ENCODE measurements around the gene STAT2. TPM values are rescaled to one million over a fixed set of nuclear protein-coding genes. Genes with fewer than 3 reads are reported as not detected.
"Not testable (repeated sequence)": the region's sequence is repeated elsewhere in the genome, so short reads cannot be mapped to it uniquely, and the experiment has no call there.

Gene STAT2
- total RNA-seq, 1 donor from 2014 or later, result 75.0 TPM

- H3K36me3 Mint-ChIP-seq (ENCODE audit: low read depth), result no peaks in the 10 kb centered on the region
- no peaks in the 10 kb centered on the region for H3K9me3 Mint-ChIP-seq
- peaks cover 32% of the 10 kb centered on the region for H3K4me1 Mint-ChIP-seq (ENCODE audit: low read depth)
- intact Hi-C loops (cut with micrococcal nuclease), result loop anchor here (1.0 to 5.0 kb wide), 5 partner anchors 17 to 394 kb away; partner anchors contain the start of genes CS, NABP2, NACA and RNF41
- peak overlapping the region; percentile 100 for H3K27ac Mint-ChIP-seq
- DNase-seq (ENCODE audit: low spot score), result no peak
- no peaks in the 10 kb centered on the region for H3K27me3 Mint-ChIP-seq (ENCODE audit: low read depth)
- H3K4me3 Mint-ChIP-seq (ENCODE audit: low read depth), result peak overlapping the region; percentile 96
Observed at GRCh38 chr12:56333197-56333678, 26.7 kb downstream of the STAT2 start.

GRCh38 chr12:56332512-56333196 is 27.3 kb downstream of the STAT2 start:
- no peaks in the 10 kb centered on the region for H3K27me3 Mint-ChIP-seq (ENCODE audit: low read depth)
- H3K9me3 Mint-ChIP-seq, result no peaks in the 10 kb centered on the region
- peak overlapping the region; percentile 96 for H3K4me3 Mint-ChIP-seq (ENCODE audit: low read depth)
- H3K27ac Mint-ChIP-seq, result peak overlapping the region; percentile 100
- H3K36me3 Mint-ChIP-seq (ENCODE audit: low read depth), result no peaks in the 10 kb centered on the region
- no peak for DNase-seq (ENCODE audit: low spot score)
- peaks cover 26% of the 10 kb centered on the region for H3K4me1 Mint-ChIP-seq (ENCODE audit: low read depth)
- intact Hi-C loops (cut with micrococcal nuclease), result loop anchor here (1.0 to 5.0 kb wide), 5 partner anchors 16 to 395 kb away; partner anchors contain the start of genes CS, NABP2, NACA and RNF41

GRCh38 chr12:56330936-56331490 is 28.9 kb downstream of the STAT2 start:
- Mint-ChIP-seq H3K4me3 (ENCODE audit: low read depth) (no peak overlapping the region), H3K36me3 (ENCODE audit: low read depth) (peaks cover 11% of the 10 kb centered on the region), H3K4me1 (ENCODE audit: low read depth) (peaks cover 19% of the 10 kb centered on the region), H3K27ac (peak overlapping the region; percentile 9), H3K27me3 (ENCODE audit: low read depth) (no peaks in the 10 kb centered on the region), H3K9me3 (no peaks in the 10 kb centered on the region)
- no peak for DNase-seq (ENCODE audit: low spot score)
- intact Hi-C loops (cut with micrococcal nuclease), result loop anchor here (5.0 kb wide), 3 partner anchors 109 to 396 kb away; partner anchors contain the start of genes NABP2, NACA, RNF41 and TIMELESS

- H3K4me3 Mint-ChIP-seq (ENCODE audit: low read depth), result no peak overlapping the region
- no peak overlapping the region for H3K27ac Mint-ChIP-seq
- intact Hi-C loops (cut with micrococcal nuclease), result no loop called here
- no peak for DNase-seq (ENCODE audit: low spot score)
- H3K4me1 Mint-ChIP-seq (ENCODE audit: low read depth), result peaks cover 6% of the 10 kb centered on the region
- no peaks in the 10 kb centered on the region for H3K27me3 Mint-ChIP-seq (ENCODE audit: low read depth)
- peaks cover 31% of the 10 kb centered on the region for H3K36me3 Mint-ChIP-seq (ENCODE audit: low read depth)
- H3K9me3 Mint-ChIP-seq, result no peaks in the 10 kb centered on the region
Observed at GRCh38 chr12:56326533-56326932, 33.4 kb downstream of the STAT2 start.

GRCh38 chr12:56326126-56326525 is 33.8 kb downstream of the STAT2 start:
- Mint-ChIP-seq H3K27me3 (ENCODE audit: low read depth) (no peaks in the 10 kb centered on the region), H3K4me3 (ENCODE audit: low read depth) (no peak overlapping the region)
- DNase-seq (ENCODE audit: low spot score), result no peak

GRCh38 chr12:56324206-56324605 is 35.7 kb downstream of the STAT2 start:
- intact Hi-C loops (cut with micrococcal nuclease), result no loop called here
- no peak for DNase-seq (ENCODE audit: low spot score)
- H3K27ac Mint-ChIP-seq, result no peak overlapping the region
- no peak overlapping the region for H3K4me3 Mint-ChIP-seq (ENCODE audit: low read depth)
- peaks cover 41% of the 10 kb centered on the region for H3K36me3 Mint-ChIP-seq (ENCODE audit: low read depth)
- H3K27me3 Mint-ChIP-seq (ENCODE audit: low read depth), result no peaks in the 10 kb centered on the region
- H3K9me3 Mint-ChIP-seq, result no peaks in the 10 kb centered on the region
- no peaks in the 10 kb centered on the region for H3K4me1 Mint-ChIP-seq (ENCODE audit: low read depth)

More at GRCh38 chr12:56326126-56326525, 33.8 kb downstream of the STAT2 start:
- Mint-ChIP-seq H3K9me3 (no peaks in the 10 kb centered on the region), H3K27ac (no peak overlapping the region), H3K36me3 (ENCODE audit: low read depth) (peaks cover 31% of the 10 kb centered on the region), H3K4me1 (ENCODE audit: low read depth) (peaks cover 2% of the 10 kb centered on the region)
- intact Hi-C loops (cut with micrococcal nuclease), result no loop called here

GRCh38 chr12:56321610-56322009 is 38.3 kb downstream of the STAT2 start:
- H3K4me1 Mint-ChIP-seq (ENCODE audit: low read depth); H3K9me3 Mint-ChIP-seq; intact Hi-C loops (cut with micrococcal nuclease): not testable (repeated sequence)

GRCh38 chr12:56321027-56321426 is 38.9 kb downstream of the STAT2 start:
- H3K27ac Mint-ChIP-seq, result no peak overlapping the region
- H3K4me3 Mint-ChIP-seq (ENCODE audit: low read depth), result no peak overlapping the region
- intact Hi-C loops (cut with micrococcal nuclease), result no loop called here
- no peak for DNase-seq (ENCODE audit: low spot score)
- no peaks in the 10 kb centered on the region for H3K27me3 Mint-ChIP-seq (ENCODE audit: low read depth)
- no peaks in the 10 kb centered on the region for H3K4me1 Mint-ChIP-seq (ENCODE audit: low read depth)
- peaks cover 34% of the 10 kb centered on the region for H3K36me3 Mint-ChIP-seq (ENCODE audit: low read depth)
- H3K9me3 Mint-ChIP-seq, result no peaks in the 10 kb centered on the region

More at GRCh38 chr12:56321610-56322009, 38.3 kb downstream of the STAT2 start:
- peaks cover 38% of the 10 kb centered on the region for H3K36me3 Mint-ChIP-seq (ENCODE audit: low read depth)
- not testable (repeated sequence) for H3K27ac Mint-ChIP-seq; H3K27me3 Mint-ChIP-seq (ENCODE audit: low read depth); H3K4me3 Mint-ChIP-seq (ENCODE audit: low read depth); DNase-seq (ENCODE audit: low spot score)

- no peak overlapping the region for H3K4me3 Mint-ChIP-seq (ENCODE audit: low read depth)
- DNase-seq (ENCODE audit: low spot score), result no peak
Observed at GRCh38 chr12:56317675-56318074, 42.2 kb downstream of the STAT2 start.

GRCh38 chr12:56315622-56316473 is 44.1 kb downstream of the STAT2 start, which contains the start of gene CNPY2:
Gene CNPY2, minus strand, starts transcription at chr12:56315988. Its CDS starts 771 bp downstream, at chr12:56315217.
- Mint-ChIP-seq H3K4me3 (ENCODE audit: low read depth) (peak within 1 kb of the TSS; percentile 99), H3K9me3 (no peaks in the 10 kb centered on the region), H3K27me3 (ENCODE audit: low read depth) (no peaks in the 10 kb centered on the region), H3K27ac (peak within 1 kb of the TSS; percentile 98), H3K36me3 (ENCODE audit: low read depth) (peaks cover 29% of the 10 kb centered on the region), H3K4me1 (ENCODE audit: low read depth) (peaks cover 6% of the 10 kb centered on the region)
- intact Hi-C loops (cut with micrococcal nuclease), result loop anchor here (1.0 to 5.0 kb wide), 6 partner anchors 16 to 199 kb away; partner anchors contain the start of genes CS, PAN2, RPL41 and SPRYD4
- peak; percentile 88 for DNase-seq (ENCODE audit: low spot score)

More at GRCh38 chr12:56317675-56318074, 42.2 kb downstream of the STAT2 start:
- Mint-ChIP-seq H3K27ac (no peak overlapping the region), H3K36me3 (ENCODE audit: low read depth) (peaks cover 31% of the 10 kb centered on the region), H3K27me3 (ENCODE audit: low read depth) (no peaks in the 10 kb centered on the region), H3K4me1 (ENCODE audit: low read depth) (peaks cover 6% of the 10 kb centered on the region), H3K9me3 (no peaks in the 10 kb centered on the region)
- intact Hi-C loops (cut with micrococcal nuclease), result loop anchor here (5.0 kb wide), 2 partner anchors 130 to 200 kb away; partner anchors contain the start of genes RPL41, TIMELESS and ZC3H10

GRCh38 chr12:56315249-56315621 is 44.7 kb downstream of the STAT2 start:
- Mint-ChIP-seq H3K27ac (peak overlapping the region; percentile 98), H3K27me3 (ENCODE audit: low read depth) (no peaks in the 10 kb centered on the region), H3K4me1 (ENCODE audit: low read depth) (peaks cover 6% of the 10 kb centered on the region), H3K9me3 (no peaks in the 10 kb centered on the region), H3K4me3 (ENCODE audit: low read depth) (peak overlapping the region; percentile 99), H3K36me3 (ENCODE audit: low read depth) (peaks cover 34% of the 10 kb centered on the region)
- intact Hi-C loops (cut with micrococcal nuclease), result loop anchor here (5.0 kb wide), 2 partner anchors 132 to 198 kb away; partner anchors contain the start of genes RPL41, TIMELESS and ZC3H10
- no peak for DNase-seq (ENCODE audit: low spot score)

GRCh38 chr12:56311003-56311402 is 48.9 kb downstream of the STAT2 start:
- Mint-ChIP-seq H3K36me3 (ENCODE audit: low read depth) (peaks cover 41% of the 10 kb centered on the region), H3K27ac (no peak overlapping the region), H3K9me3 (no peaks in the 10 kb centered on the region), H3K4me1 (ENCODE audit: low read depth) (peaks cover 6% of the 10 kb centered on the region), H3K4me3 (ENCODE audit: low read depth) (no peak overlapping the region), H3K27me3 (ENCODE audit: low read depth) (no peaks in the 10 kb centered on the region)
- no peak for DNase-seq (ENCODE audit: low spot score)
- intact Hi-C loops (cut with micrococcal nuclease), result no loop called here

Measured in activated T-helper 2 cell treated with anti-CD3 and anti-CD28 coated beads, Interferon-gamma antibody, Interleukin-2, Interleukin-4, amounts not matched to agents 10 μg/mL and 5 μg/mL and 100 μg/mL, durations not matched to agents 14 hours and 24 hours and 36 hours (primary cell).